HepG2 (cell line): Measurements from ENCODE around the gene TRIM27. TPM values are rescaled to one million over a fixed set of nuclear protein-coding genes. Genes with fewer than 3 reads are reported as not detected.

ENCODE experiments used
- ADNP ChIP-seq: sonication (generic); formaldehyde crosslinking; IDR thresholded peaks from 2 replicates; pipeline ENCODE4 v1.4.0; 2020; ENCODE audit warnings: missing genetic modification reagents
- ARNT ChIP-seq: fragments of 450-650 bp; IDR thresholded peaks from 2 replicates; pipeline ENCODE4 v1.6.1; 2017
- FOXK1 ChIP-seq: sonication (generic); formaldehyde crosslinking; IDR thresholded peaks from 2 replicates; pipeline ENCODE4 v1.4.0; 2020; ENCODE audit warnings: low read depth, missing genetic modification reagents, borderline replicate concordance
- HNRNPUL1 ChIP-seq: fragments of 200-400 bp; formaldehyde crosslinking; IDR thresholded peaks from 2 replicates; pipeline ENCODE4 v1.6.1; 2017; ENCODE audit warnings: low read depth, mild to moderate bottlenecking, low read length, moderate library complexity
- IKZF1 ChIP-seq: fragments of 450-650 bp; IDR thresholded peaks from 2 replicates; pipeline ENCODE4 v1.7.1; 2016
- IRF2 ChIP-seq: IDR thresholded peaks from 2 replicates; pipeline ENCODE4 v1.6.1; 2018; ENCODE audit warnings: missing genetic modification reagents, missing compliant biosample characterization
- YEATS2 ChIP-seq: sonication (generic); formaldehyde crosslinking; IDR thresholded peaks from 2 replicates; pipeline ENCODE4 v1.4.0; 2020; ENCODE audit warnings: missing genetic modification reagents, borderline replicate concordance
- ZNF256 ChIP-seq: sonication (generic); formaldehyde crosslinking; conservative IDR thresholded peaks from 2 replicates; pipeline ENCODE4 v1.4.0; 2020; ENCODE audit warnings: missing genetic modification reagents
- ZNF615 ChIP-seq: sonication (generic); formaldehyde crosslinking; IDR thresholded peaks from 2 replicates; pipeline ENCODE4 v1.5.0; 2020; ENCODE audit warnings: mild to moderate bottlenecking, missing genetic modification reagents, borderline replicate concordance
- ZSCAN21 ChIP-seq: sonication (generic); formaldehyde crosslinking; IDR thresholded peaks from 2 replicates; pipeline ENCODE4 v1.8.0; 2022; ENCODE audit warnings: mild to moderate bottlenecking, missing genetic modification reagents, moderate library complexity, borderline replicate concordance
- polyA plus RNA-seq, 8 experiments: library from polyadenylated mRNA; depleted of rRNA in 3 of 8; stranded (reverse) in 7 of 8; unstranded in 1 of 8; fragments of >200 nt; fragmentation: Illumina TruSeq in 4 of 8; extraction: Trizol in 4 of 8; gene quantifications; 2 replicates each; pipeline versions ENCODE4 v1.2.1 to v1.2.3, GENCODE V29; 2011 to 2016; ENCODE audit warnings: low read depth in 4 of 8, missing spikeins in 1 of 8, mixed read lengths in 1 of 8; ENCODE audit not compliant: insufficient read depth in 1 of 8
- total RNA-seq, 5 experiments: library from RNA; depleted of rRNA; stranded (reverse); fragments of >200 nt; fragmentation: Illumina TruSeq; extraction: Trizol; gene quantifications; 2 replicates each; pipeline ENCODE4 v1.2.3, GENCODE V29; 2016; ENCODE audit warnings: low read depth in 1 of 5
- TF ChIP-seq, protein P1 (sequence below), 2 experiments: fragments of 450-650 bp in 1 of 2; sonication (generic) in 1 of 2; formaldehyde crosslinking; IDR thresholded peaks; 2 replicates each; pipeline versions ENCODE4 v1.5.0 to v1.8.0; 2020 to 2022; ENCODE audit warnings: mild to moderate bottlenecking in 1 of 2, missing genetic modification reagents in 1 of 2
- TF ChIP-seq, protein P2 (sequence below): sonication (generic); formaldehyde crosslinking; IDR thresholded peaks from 2 replicates; pipeline ENCODE4 v1.8.1; 2023; ENCODE audit warnings: mild to moderate bottlenecking, missing genetic modification reagents
- TF ChIP-seq, protein P3 (sequence below): sonication (generic); formaldehyde crosslinking; IDR thresholded peaks from 2 replicates; pipeline ENCODE4 v1.4.0; 2020; ENCODE audit warnings: missing genetic modification reagents, borderline replicate concordance
- TF ChIP-seq, protein P4 (sequence below): sonication (generic); formaldehyde crosslinking; IDR thresholded peaks from 2 replicates; pipeline ENCODE4 v1.5.1; 2020; ENCODE audit warnings: mild to moderate bottlenecking, moderate library complexity, missing genetic modification reagents
- TF ChIP-seq, protein P5 (sequence below): sonication (generic); formaldehyde crosslinking; conservative IDR thresholded peaks from 2 replicates; pipeline ENCODE4 v1.4.0; 2020; ENCODE audit warnings: missing genetic modification reagents
- TF ChIP-seq, protein P6 (sequence below): sonication (generic); formaldehyde crosslinking; IDR thresholded peaks from 2 replicates; pipeline ENCODE4 v1.5.0; 2020; ENCODE audit warnings: mild to moderate bottlenecking, missing genetic modification reagents
- TF ChIP-seq, protein P7 (sequence below): sonication (generic); formaldehyde crosslinking; IDR thresholded peaks from 2 replicates; pipeline ENCODE4 v1.8.1; 2022; ENCODE audit warnings: mild to moderate bottlenecking, missing genetic modification reagents

The TRIM27 gene
- total and polyA plus RNA-seq, 2 of the 13 experiments (the other 11 are each of a cell fraction or from before 2014, with no cell fraction given): 88.6 to 112 TPM

DNA sequence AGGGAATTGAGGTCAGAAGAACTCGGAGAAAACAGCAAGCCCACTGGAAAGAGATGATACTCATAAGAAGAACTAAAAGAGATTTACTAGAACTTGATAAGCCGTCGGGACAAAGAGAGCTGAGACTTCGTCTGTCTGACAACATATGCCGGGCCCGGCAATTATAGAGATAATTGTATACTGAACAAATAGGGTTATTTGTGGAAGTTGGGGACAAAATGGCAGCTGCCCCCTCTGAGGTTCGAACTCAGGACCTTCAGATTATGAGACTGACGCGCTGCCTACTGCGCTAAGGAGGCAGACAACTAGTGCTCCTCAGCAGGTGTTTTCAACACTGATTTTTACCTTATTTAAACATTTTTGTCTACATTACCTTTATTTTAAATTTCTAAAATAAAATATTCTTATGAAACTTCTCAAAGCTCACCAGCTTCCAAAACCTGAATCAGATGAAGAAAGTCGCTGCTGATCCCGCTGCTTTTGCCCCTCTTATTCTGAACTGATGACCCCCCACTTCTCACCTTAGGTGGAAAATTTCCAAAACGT is 29.3 kb upstream of the TRIM27 start (continued):
- TF ChIP-seq, protein P1, sequence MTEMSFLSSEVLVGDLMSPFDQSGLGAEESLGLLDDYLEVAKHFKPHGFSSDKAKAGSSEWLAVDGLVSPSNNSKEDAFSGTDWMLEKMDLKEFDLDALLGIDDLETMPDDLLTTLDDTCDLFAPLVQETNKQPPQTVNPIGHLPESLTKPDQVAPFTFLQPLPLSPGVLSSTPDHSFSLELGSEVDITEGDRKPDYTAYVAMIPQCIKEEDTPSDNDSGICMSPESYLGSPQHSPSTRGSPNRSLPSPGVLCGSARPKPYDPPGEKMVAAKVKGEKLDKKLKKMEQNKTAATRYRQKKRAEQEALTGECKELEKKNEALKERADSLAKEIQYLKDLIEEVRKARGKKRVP (CRISPR knock-in tag; IDR thresholded peaks at IDR 0.05): peak in 1 of 2 experiments; percentile 52; a peak in 1 of 4 replicates
- TF ChIP-seq FOXK1 (CRISPR knock-in tag): 0 out of 2 replicates have a peak, but pooled peaks have one; percentile 45
- TF ChIP-seq ZSCAN21: 0 out of 2 replicates have a peak, but pooled peaks have one; percentile 37
- TF ChIP-seq, protein P2, sequence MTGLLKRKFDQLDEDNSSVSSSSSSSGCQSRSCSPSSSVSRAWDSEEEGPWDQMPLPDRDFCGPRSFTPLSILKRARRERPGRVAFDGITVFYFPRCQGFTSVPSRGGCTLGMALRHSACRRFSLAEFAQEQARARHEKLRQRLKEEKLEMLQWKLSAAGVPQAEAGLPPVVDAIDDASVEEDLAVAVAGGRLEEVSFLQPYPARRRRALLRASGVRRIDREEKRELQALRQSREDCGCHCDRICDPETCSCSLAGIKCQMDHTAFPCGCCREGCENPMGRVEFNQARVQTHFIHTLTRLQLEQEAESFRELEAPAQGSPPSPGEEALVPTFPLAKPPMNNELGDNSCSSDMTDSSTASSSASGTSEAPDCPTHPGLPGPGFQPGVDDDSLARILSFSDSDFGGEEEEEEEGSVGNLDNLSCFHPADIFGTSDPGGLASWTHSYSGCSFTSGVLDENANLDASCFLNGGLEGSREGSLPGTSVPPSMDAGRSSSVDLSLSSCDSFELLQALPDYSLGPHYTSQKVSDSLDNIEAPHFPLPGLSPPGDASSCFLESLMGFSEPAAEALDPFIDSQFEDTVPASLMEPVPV (CRISPR knock-in tag): peak; percentile 61; the same call in 1 of the 2 replicates
- peak; percentile 84 for TF ChIP-seq IRF2 (CRISPR knock-in tag)
- TF ChIP-seq, protein P3, sequence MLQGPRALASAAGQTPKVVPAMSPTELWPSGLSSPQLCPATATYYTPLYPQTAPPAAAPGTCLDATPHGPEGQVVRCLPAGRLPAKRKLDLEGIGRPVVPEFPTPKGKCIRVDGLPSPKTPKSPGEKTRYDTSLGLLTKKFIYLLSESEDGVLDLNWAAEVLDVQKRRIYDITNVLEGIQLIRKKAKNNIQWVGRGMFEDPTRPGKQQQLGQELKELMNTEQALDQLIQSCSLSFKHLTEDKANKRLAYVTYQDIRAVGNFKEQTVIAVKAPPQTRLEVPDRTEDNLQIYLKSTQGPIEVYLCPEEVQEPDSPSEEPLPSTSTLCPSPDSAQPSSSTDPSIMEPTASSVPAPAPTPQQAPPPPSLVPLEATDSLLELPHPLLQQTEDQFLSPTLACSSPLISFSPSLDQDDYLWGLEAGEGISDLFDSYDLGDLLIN (CRISPR knock-in tag): peak; percentile 84; the same call in 1 of the 2 replicates
- TF ChIP-seq IKZF1: no peak
- TF ChIP-seq ZNF256 (CRISPR knock-in tag): 0 out of 2 replicates have a peak, but pooled peaks have one; percentile 58
- TF ChIP-seq ADNP (CRISPR knock-in tag): peak; percentile 76; the same call in 1 of the 2 replicates
- no peak for TF ChIP-seq HNRNPUL1
- TF ChIP-seq, protein P4, sequence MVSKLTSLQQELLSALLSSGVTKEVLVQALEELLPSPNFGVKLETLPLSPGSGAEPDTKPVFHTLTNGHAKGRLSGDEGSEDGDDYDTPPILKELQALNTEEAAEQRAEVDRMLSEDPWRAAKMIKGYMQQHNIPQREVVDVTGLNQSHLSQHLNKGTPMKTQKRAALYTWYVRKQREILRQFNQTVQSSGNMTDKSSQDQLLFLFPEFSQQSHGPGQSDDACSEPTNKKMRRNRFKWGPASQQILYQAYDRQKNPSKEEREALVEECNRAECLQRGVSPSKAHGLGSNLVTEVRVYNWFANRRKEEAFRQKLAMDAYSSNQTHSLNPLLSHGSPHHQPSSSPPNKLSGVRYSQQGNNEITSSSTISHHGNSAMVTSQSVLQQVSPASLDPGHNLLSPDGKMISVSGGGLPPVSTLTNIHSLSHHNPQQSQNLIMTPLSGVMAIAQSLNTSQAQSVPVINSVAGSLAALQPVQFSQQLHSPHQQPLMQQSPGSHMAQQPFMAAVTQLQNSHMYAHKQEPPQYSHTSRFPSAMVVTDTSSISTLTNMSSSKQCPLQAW (CRISPR knock-in tag): peak; percentile 47; the same call in 1 of the 2 replicates
- TF ChIP-seq, protein P5, sequence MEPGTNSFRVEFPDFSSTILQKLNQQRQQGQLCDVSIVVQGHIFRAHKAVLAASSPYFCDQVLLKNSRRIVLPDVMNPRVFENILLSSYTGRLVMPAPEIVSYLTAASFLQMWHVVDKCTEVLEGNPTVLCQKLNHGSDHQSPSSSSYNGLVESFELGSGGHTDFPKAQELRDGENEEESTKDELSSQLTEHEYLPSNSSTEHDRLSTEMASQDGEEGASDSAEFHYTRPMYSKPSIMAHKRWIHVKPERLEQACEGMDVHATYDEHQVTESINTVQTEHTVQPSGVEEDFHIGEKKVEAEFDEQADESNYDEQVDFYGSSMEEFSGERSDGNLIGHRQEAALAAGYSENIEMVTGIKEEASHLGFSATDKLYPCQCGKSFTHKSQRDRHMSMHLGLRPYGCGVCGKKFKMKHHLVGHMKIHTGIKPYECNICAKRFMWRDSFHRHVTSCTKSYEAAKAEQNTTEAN (CRISPR knock-in tag): 0 out of 2 replicates have a peak, but pooled peaks have one; percentile 25
- TF ChIP-seq, protein P6, sequence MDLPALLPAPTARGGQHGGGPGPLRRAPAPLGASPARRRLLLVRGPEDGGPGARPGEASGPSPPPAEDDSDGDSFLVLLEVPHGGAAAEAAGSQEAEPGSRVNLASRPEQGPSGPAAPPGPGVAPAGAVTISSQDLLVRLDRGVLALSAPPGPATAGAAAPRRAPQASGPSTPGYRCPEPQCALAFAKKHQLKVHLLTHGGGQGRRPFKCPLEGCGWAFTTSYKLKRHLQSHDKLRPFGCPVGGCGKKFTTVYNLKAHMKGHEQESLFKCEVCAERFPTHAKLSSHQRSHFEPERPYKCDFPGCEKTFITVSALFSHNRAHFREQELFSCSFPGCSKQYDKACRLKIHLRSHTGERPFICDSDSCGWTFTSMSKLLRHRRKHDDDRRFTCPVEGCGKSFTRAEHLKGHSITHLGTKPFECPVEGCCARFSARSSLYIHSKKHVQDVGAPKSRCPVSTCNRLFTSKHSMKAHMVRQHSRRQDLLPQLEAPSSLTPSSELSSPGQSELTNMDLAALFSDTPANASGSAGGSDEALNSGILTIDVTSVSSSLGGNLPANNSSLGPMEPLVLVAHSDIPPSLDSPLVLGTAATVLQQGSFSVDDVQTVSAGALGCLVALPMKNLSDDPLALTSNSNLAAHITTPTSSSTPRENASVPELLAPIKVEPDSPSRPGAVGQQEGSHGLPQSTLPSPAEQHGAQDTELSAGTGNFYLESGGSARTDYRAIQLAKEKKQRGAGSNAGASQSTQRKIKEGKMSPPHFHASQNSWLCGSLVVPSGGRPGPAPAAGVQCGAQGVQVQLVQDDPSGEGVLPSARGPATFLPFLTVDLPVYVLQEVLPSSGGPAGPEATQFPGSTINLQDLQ (CRISPR knock-in tag): 0 out of 2 replicates have a peak, but pooled peaks have one; percentile 30
- no peak for TF ChIP-seq ARNT
- TF ChIP-seq YEATS2 (CRISPR knock-in tag): peak; percentile 41; the same call in 1 of the 2 replicates
- TF ChIP-seq, protein P7, sequence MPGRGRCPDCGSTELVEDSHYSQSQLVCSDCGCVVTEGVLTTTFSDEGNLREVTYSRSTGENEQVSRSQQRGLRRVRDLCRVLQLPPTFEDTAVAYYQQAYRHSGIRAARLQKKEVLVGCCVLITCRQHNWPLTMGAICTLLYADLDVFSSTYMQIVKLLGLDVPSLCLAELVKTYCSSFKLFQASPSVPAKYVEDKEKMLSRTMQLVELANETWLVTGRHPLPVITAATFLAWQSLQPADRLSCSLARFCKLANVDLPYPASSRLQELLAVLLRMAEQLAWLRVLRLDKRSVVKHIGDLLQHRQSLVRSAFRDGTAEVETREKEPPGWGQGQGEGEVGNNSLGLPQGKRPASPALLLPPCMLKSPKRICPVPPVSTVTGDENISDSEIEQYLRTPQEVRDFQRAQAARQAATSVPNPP (CRISPR knock-in tag): 0 out of 2 replicates have a peak, but pooled peaks have one; percentile 52
- peak; percentile 32; the same call in 1 of the 2 replicates for TF ChIP-seq ZNF615
